ENCODE results near the gene SYT8. TPM values are rescaled to one million over a fixed set of nuclear protein-coding genes. Genes with fewer than 3 reads are reported as not detected.

SYT8 gene
- total RNA-seq, 3 donors from 2014 or later = not detected

DNA sequence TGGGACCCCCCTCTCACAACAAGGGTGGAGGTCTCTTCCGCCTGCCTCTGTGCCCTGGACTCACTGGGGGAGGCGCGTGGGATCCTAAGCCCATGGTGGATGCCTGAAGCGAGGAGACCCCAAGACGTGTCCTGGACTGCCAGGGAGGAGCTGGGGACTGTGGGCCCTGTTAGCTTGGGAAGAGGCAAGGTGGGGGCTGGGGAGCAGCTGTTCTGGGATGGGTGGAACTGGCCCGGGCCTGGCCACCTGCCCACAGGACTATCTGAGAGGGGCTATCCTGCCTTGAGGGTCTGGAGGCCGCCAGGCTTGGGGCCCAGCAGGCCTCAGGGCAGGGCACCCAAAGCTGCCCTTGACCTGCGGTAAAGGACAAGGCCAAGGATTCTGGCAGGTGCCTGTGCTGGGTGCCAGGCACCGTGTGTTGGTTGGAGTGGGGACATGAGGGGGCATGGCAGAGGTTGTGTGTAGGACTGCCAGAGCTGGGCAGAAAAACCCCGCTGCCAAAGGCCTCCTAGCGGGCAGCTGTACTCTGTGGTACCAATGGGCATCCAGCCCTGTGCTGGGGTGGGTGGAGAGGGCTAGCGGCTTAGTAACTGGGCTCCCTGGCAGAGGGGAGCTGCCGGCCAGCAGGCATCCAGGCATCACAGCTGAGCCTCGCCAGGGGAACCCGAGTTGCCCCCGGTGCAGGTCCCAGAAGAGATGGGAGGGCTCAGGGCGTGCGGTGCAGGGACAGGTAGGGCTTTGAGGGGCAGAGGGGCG lies 18.8 kb downstream of the SYT8 start:
- peak overlapping the region; percentile 95 for H3K4me3 Mint-ChIP-seq
- H3K36me3 Mint-ChIP-seq (ENCODE audit: insufficient read depth) = no peaks in the 10 kb centered on the region
- no peaks in the 10 kb centered on the region for H3K9me3 Mint-ChIP-seq
- DNase-seq (no peak), ATAC-seq (no peak)
- peaks cover 78% of the 10 kb centered on the region for H3K4me1 Mint-ChIP-seq (ENCODE audit: low read depth)
- H3K27me3 Mint-ChIP-seq (ENCODE audit: low read depth) = no peaks in the 10 kb centered on the region

DNA sequence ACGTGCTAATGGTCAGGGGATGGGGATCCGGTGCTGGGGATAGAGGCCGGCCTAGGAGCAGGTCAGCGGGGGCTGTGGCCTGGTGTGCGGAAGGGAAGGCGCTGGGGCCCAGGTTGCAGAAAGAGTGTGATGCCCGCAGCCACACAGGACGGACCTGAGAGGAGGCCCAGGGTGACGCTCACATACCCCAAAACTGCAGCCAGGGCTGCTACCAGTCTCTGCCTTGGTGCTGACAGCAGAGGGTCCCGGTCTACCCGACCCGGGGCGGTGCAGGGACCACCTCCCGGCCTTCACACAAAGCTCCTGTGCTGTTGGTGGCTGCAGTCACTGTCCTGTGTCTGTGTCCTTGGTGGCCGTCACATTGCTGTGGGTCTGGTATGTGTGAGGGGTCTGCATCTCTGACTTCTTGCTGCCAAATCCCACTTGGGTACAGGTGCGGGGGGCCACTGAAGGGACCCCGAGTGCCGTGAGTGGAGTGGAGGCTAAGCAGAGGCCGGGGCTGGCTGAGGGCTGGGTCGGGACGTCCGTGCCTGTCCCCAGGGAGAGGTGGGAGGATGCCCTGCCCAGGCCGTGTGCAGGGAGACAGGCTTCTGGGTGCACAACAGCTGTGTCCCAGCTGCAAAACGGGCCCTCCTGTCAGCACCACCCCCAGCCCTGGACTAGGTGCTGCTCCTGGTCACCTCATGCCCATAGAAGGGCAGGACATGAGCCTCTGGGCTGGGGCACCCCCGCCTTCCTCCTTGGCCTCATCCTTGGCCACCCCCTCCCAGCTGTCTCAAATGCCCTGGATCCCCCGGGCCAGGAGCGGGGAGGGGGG lies 19.6 kb downstream of the SYT8 start:
- H3K36me3 Mint-ChIP-seq (ENCODE audit: insufficient read depth) = no peaks in the 10 kb centered on the region
- no peak for DNase-seq
- peak; percentile 8 to 10 for ATAC-seq
- no peaks in the 10 kb centered on the region for H3K27me3 Mint-ChIP-seq (ENCODE audit: low read depth)
- H3K9me3 Mint-ChIP-seq = no peaks in the 10 kb centered on the region
- peaks cover 77% of the 10 kb centered on the region for H3K4me1 Mint-ChIP-seq (ENCODE audit: low read depth)
- peak overlapping the region; percentile 95 for H3K4me3 Mint-ChIP-seq

DNA sequence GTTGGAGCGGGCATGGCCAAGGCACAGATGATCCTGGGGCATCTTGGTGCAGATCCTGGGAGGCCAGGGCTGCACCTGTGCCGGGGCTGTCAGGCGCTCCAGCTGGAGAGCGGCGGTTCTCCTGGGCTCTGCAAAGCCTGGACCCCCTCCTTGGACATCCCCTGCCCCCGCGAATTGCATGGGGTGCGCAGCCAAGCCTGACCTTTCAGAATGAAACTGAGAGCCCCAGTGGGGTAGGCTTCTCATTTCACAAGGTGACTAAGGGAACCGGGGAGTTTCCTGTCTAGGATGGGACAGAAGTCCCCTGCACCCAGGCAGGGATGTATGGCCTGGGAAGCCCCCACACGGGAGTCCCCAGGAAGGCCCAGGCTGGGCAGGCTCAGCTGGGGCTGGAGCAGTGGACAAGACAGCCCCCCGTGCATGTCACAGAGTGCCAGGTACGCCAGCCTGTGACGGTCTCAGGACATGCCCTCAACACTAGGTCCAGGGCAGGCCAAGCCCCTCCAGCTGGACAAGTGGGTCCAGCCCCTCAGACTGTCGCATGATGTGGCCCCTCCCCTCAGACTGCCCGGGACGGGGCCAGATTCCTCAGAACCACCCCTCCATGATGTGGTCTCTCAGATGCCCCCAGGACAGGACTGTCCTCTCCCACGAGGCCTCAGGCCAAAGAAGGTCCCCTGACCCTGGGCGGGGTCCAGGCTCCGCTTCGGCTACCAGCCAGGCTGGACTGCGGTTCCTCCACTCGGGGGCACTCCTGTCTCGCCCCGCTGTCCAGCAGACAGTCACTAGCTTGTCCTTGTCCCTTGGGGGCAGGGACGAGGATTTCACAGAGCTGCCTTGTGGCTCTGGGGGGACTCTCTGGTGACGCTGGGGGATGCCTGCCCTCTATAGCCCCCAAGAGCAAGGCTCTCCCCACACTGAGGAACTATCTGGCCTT lies 20.4 kb downstream of the SYT8 start:
- peaks cover 69% of the 10 kb centered on the region for H3K4me1 Mint-ChIP-seq (ENCODE audit: low read depth)
- no peaks in the 10 kb centered on the region for H3K27me3 Mint-ChIP-seq (ENCODE audit: low read depth)
- H3K9me3 Mint-ChIP-seq = no peaks in the 10 kb centered on the region
- peak; percentile 51 to 62 for ATAC-seq
- peak overlapping the region; percentile 95 for H3K4me3 Mint-ChIP-seq
- H3K36me3 Mint-ChIP-seq (ENCODE audit: insufficient read depth) = no peaks in the 10 kb centered on the region
- no peak for DNase-seq

DNA sequence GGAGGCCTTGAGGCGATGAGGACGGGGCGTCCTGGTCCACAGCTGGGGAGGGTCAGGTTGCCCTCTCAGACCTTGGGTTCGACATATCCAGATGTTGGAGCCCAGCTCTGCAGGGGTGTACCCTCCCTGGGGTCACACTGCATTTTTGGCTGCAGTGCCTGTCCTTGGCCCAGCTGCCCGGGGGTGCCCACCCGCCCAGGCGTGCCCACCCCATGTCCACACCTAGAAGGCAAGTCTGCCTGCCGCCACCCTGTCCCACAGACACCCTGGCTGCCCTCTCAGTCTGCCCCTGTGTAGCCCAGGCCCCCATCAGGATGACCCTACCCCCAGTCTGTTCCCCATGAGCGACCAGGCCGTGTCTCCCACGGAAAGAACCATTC lies 21.1 kb downstream of the SYT8 start:
- Mint-ChIP-seq H3K4me1 (ENCODE audit: low read depth) (peaks cover 63% of the 10 kb centered on the region), H3K4me3 (no peak overlapping the region), H3K36me3 (ENCODE audit: insufficient read depth) (no peaks in the 10 kb centered on the region), H3K9me3 (no peaks in the 10 kb centered on the region), H3K27me3 (ENCODE audit: low read depth) (no peaks in the 10 kb centered on the region)
- ATAC-seq = no peak
- DNase-seq = no peak

DNA sequence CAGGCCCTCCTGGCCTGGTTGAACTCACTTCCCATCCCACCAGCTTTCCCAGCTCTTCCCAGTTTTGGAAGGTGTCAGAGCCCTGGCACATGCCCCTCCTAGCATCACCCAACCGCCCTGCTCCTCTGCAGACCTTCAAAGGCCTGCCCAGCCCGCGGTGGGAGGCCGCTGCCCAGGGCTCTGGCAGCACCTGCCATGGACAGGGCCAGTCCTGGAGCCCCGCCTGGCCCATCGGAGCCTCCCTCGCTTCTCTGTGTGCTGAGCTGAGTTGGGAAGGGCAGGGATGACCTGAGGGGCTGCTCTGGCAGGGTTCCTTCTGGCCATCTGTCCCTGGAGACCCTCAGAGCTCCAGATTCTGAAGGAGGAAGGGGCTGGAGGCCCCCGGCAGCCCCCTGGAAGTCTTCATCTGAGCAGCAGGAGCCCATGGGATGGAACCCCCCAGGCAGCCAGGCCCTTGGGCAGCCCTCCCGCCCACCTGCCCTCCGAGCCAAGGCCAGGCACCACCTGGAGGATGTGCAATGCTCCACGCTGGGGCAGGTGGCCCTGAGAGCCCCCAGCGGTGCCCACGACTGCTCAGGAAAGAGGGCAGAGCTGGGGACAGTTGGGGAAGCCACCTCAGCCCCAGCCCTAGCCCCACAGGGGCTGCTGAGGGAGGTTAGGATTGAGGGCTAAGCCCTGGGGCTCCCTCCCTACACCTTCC lies 21.7 kb downstream of the SYT8 start:
- no peaks in the 10 kb centered on the region for H3K36me3 Mint-ChIP-seq (ENCODE audit: insufficient read depth)
- peaks cover 57% of the 10 kb centered on the region for H3K4me1 Mint-ChIP-seq (ENCODE audit: low read depth)
- no peaks in the 10 kb centered on the region for H3K9me3 Mint-ChIP-seq
- H3K4me3 Mint-ChIP-seq = no peak overlapping the region
- H3K27me3 Mint-ChIP-seq (ENCODE audit: low read depth) = no peaks in the 10 kb centered on the region
- ATAC-seq (no peak), DNase-seq (no peak)

GRCh38 chr11:1857064-1857463 lies 22.3 kb downstream of the SYT8 start:
- no peaks in the 10 kb centered on the region for H3K27me3 Mint-ChIP-seq (ENCODE audit: low read depth)
- peaks cover 53% of the 10 kb centered on the region for H3K4me1 Mint-ChIP-seq (ENCODE audit: low read depth)
- DNase-seq (no peak), ATAC-seq (no peak)
- no peaks in the 10 kb centered on the region for H3K36me3 Mint-ChIP-seq (ENCODE audit: insufficient read depth)
- H3K9me3 Mint-ChIP-seq = no peaks in the 10 kb centered on the region
- H3K4me3 Mint-ChIP-seq = no peak overlapping the region

DNA sequence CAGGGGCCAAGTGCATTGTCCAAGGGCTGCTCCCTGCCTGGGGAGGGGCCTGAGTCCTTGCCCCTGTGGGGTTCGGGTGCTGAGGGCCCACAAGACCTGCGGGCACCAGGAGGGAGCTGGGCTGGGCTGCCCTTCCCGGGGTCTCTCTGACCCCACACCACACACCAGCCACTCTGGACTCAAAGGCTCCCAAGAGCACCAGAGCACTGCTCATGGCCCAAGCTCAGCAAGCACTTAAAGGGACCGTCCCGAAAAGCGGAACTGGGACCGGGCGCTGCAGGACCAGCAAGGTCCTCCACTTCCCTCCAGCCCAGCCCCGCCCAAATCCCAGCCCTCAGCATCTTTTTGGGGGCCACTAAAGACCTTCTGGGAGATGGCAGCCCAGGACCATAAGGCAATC lies 23.4 kb downstream of the SYT8 start:
- no peaks in the 10 kb centered on the region for H3K9me3 Mint-ChIP-seq
- peaks cover 42% of the 10 kb centered on the region for H3K4me1 Mint-ChIP-seq (ENCODE audit: low read depth)
- ATAC-seq = no peak
- DNase-seq = no peak
- no peaks in the 10 kb centered on the region for H3K27me3 Mint-ChIP-seq (ENCODE audit: low read depth)
- no peak overlapping the region for H3K4me3 Mint-ChIP-seq
- H3K36me3 Mint-ChIP-seq (ENCODE audit: insufficient read depth) = no peaks in the 10 kb centered on the region

GRCh38 chr11:1858576-1858975 lies 23.8 kb downstream of the SYT8 start:
- no peak for DNase-seq
- H3K4me1 Mint-ChIP-seq (ENCODE audit: low read depth) = peaks cover 38% of the 10 kb centered on the region
- no peaks in the 10 kb centered on the region for H3K27me3 Mint-ChIP-seq (ENCODE audit: low read depth)
- no peak for ATAC-seq
- H3K9me3 Mint-ChIP-seq = no peaks in the 10 kb centered on the region
- no peaks in the 10 kb centered on the region for H3K36me3 Mint-ChIP-seq (ENCODE audit: insufficient read depth)
- no peak overlapping the region for H3K4me3 Mint-ChIP-seq

- Mint-ChIP-seq H3K36me3 (ENCODE audit: insufficient read depth) (no peaks in the 10 kb centered on the region), H3K9me3 (no peaks in the 10 kb centered on the region), H3K27me3 (ENCODE audit: low read depth) (no peaks in the 10 kb centered on the region), H3K4me3 (no peak overlapping the region), H3K4me1 (ENCODE audit: low read depth) (peaks cover 35% of the 10 kb centered on the region)
- no peak for DNase-seq
- ATAC-seq = no peak
These were observed 24.2 kb downstream of the SYT8 start for GRCh38 chr11:1859004-1859403.

GRCh38 chr11:1860108-1860507 lies 25.3 kb downstream of the SYT8 start:
- Mint-ChIP-seq H3K4me1 (ENCODE audit: low read depth) (peaks cover 33% of the 10 kb centered on the region), H3K9me3 (no peaks in the 10 kb centered on the region), H3K27me3 (ENCODE audit: low read depth) (no peaks in the 10 kb centered on the region), H3K4me3 (no peak overlapping the region), H3K36me3 (ENCODE audit: insufficient read depth) (no peaks in the 10 kb centered on the region)
- ATAC-seq (no peak), DNase-seq (no peak)

GRCh38 chr11:1861435-1862411 lies 26.9 kb downstream of the SYT8 start:
- ATAC-seq (no peak), DNase-seq (no peak)
- Mint-ChIP-seq H3K27me3 (ENCODE audit: low read depth) (no peaks in the 10 kb centered on the region), H3K4me1 (ENCODE audit: low read depth) (peaks cover 29% of the 10 kb centered on the region), H3K4me3 (no peak overlapping the region), H3K36me3 (ENCODE audit: insufficient read depth) (peaks cover 2% of the 10 kb centered on the region), H3K9me3 (no peaks in the 10 kb centered on the region)

GRCh38 chr11:1862588-1863351 lies 28.0 kb downstream of the SYT8 start:
- Mint-ChIP-seq H3K27me3 (ENCODE audit: low read depth) (no peaks in the 10 kb centered on the region), H3K36me3 (ENCODE audit: insufficient read depth) (peaks cover 2% of the 10 kb centered on the region), H3K4me1 (ENCODE audit: low read depth) (peaks cover 30% of the 10 kb centered on the region), H3K4me3 (no peak overlapping the region), H3K9me3 (no peaks in the 10 kb centered on the region)
- DNase-seq (no peak), ATAC-seq (no peak)

All from activated T-cell treated with anti-CD3 and anti-CD28 coated beads, Interleukin-2, amount 50 U/mL, for 4 hours (primary cell).